Pancreas (tissue), 10 donors: ENCODE data around the gene LRRC26. TPM values are rescaled to one million over a fixed set of nuclear protein-coding genes. Genes with fewer than 3 reads are reported as not detected.
A peak's percentile ranks its signal among the peaks of the same experiment; 100 is the strongest.

Experiments used
- ATAC-seq, 4 donors: fragments of 200-7000 bp; cut with Tn5 transposase; one replicate each; pipeline versions ENCODE4 v1.8.0 to v1.9.1; 2020; ENCODE audit warnings: mild to moderate bottlenecking in 4 of 4, moderate library complexity in 4 of 4
- DNase-seq, 6 donors: peaks; one replicate each; pipeline ENCODE4 v3.0.0-alpha.2; 2020
- FAIRE-seq: peaks from 2 replicates; lab custom pipeline; 2012; peaks lifted over from hg19 to GRCh38; lab: Jason Lieb, UNC
- H3K27ac ChIP-seq, 4 donors: fragments of 200-600 bp; sonication (generic); 1 replicate in 3 of 4; 2 replicates in 1 of 4; pipeline versions ENCODE4 v1.5.0 to v1.8.0; 2020
- H3K27me3 ChIP-seq, 4 donors: fragments of 200-600 bp; one replicate each; pipeline ENCODE4 v1.8.0; 2021
- H3K36me3 ChIP-seq, 3 donors: fragments of 200-600 bp; sonication (generic) in 1 of 3; one replicate each; pipeline versions ENCODE4 v1.5.0 to v1.8.0; 2020 to 2021
- H3K4me1 ChIP-seq, 3 donors: fragments of 200-600 bp; one replicate each; pipeline ENCODE4 v1.8.0; 2021
- H3K4me3 ChIP-seq, 4 donors: fragments of 200-600 bp; sonication (generic) in 2 of 4; one replicate each; pipeline versions ENCODE4 v1.5.0 to v1.8.0; 2020 to 2021
- H3K9me3 ChIP-seq, 4 donors: fragments of 200-600 bp; one replicate each; pipeline ENCODE4 v1.8.0; 2021
- CTCF ChIP-seq, 4 donors: fragments of 200-600 bp; sonication (generic) in 3 of 4; IDR thresholded peaks; one replicate each; pipeline versions ENCODE4 v1.5.0 to v1.8.0; 2021; ENCODE audit warnings: antibody characterized with exemption in 4 of 4
- WGBS, 2 donors: extraction: QIAGEN DNeasy Blood & Tissue Kit; methylation state at CpG; one replicate each; pipeline ENCODE4 v1.1.7; 2013; 5-methylcytosine and 5-hydroxymethylcytosine counted together
- intact Hi-C, 3 donors: fragments of 100-400 bp; cut with DNase I; formaldehyde crosslinking; loops; one replicate each; pipeline versions ENCODE4 v1.11.1 to v1.14.2; 2022
- polyA plus RNA-seq, 2 donors: library from polyadenylated mRNA; stranded (reverse); fragments of 200-250 nt; gene quantifications; one replicate each; pipeline ENCODE4 v1.2.3, GENCODE V29; 2013
- total RNA-seq, 6 donors: library from RNA; stranded (reverse); fragmentation: NEBNext Ultra II Directional in 4 of 6; extraction: Animal tissue kit (Norgen Biotek cat#: 25700) in 4 of 6; gene quantifications; one replicate each; pipeline versions ENCODE4 v1.2.1 to v1.2.4, GENCODE V29; 2021 to 2023
- donor health status: healthy with polysubstance abuse.
- donor health status: DM: no; HTN: no; CAD: no; lungs with moderate emphysema.
- donor health status: DM: no; HTN: no; CAD: no.
- donor health status: control.
- donor health status: control.
- donor health status: Bipolar disorder and iron deficiency.
- donor health status: DM: yes; HTN: yes; CAD: no.
- donor health status: DM: no; HTN: no; CAD: no.
- donor health status: DM: no; HTN: no; CAD: no.
- donor health status: DM: yes; HTN: yes; CAD: no.

LRRC26 gene
- total and polyA plus RNA-seq, 8 donors = 0.28 to 0.90 (median 0.49) TPM; not detected in 2

GRCh38 chr9:137199411-137200121 lies 29.7 kb upstream of the LRRC26 start:
- Histone ChIP-seq H3K36me3 (no peaks in the 10 kb centered on the region), H3K27ac (peak overlapping the region; percentile 78 to 90 (median 83)), H3K4me3 (peak overlapping the region; percentile 48 to 80 (median 60)), H3K27me3 (no peaks in the 10 kb centered on the region), H3K4me1 (peaks cover 14 to 36% (median 21%) of the 10 kb centered on the region in 3 donors), H3K9me3 (no peaks in the 10 kb centered on the region)
- DNase-seq (peak in 3 of 6 donors; percentile 45 to 89 (median 50)), FAIRE-seq (no peak), ATAC-seq (no peak)
- 4 to 5% methylated on average over 29 to 51 of the region's 51 CpGs for WGBS, 2 donors
- no peak for TF ChIP-seq CTCF (IDR thresholded peaks at IDR 0.05)
- intact Hi-C loops = no loop called here

- TF ChIP-seq CTCF (IDR thresholded peaks at IDR 0.05) = no peak
- Histone ChIP-seq H3K36me3 (no peaks in the 10 kb centered on the region), H3K4me3 (peak overlapping the region; percentile 48 to 80 (median 60)), H3K4me1 (peaks cover 14 to 36% (median 21%) of the 10 kb centered on the region in 3 donors), H3K9me3 (no peaks in the 10 kb centered on the region), H3K27me3 (no peaks in the 10 kb centered on the region), H3K27ac (peak overlapping the region; percentile 78 to 90 (median 83))
- ATAC-seq (peak; percentile 2 to 29 (median 11)), FAIRE-seq (no peak), DNase-seq (peak in 4 of 6 donors; percentile 77 to 85 (median 81))
- 17 to 23% methylated on average over 11 of the region's 11 CpGs for WGBS, 2 donors
- intact Hi-C loops = no loop called here
Observed at GRCh38 chr9:137198902-137199283, 29.0 kb upstream of the LRRC26 start.

- intact Hi-C loops = no loop called here
- FAIRE-seq (no peak), DNase-seq (peak in 5 of 6 donors; percentile 86 to 96 (median 91)), ATAC-seq (peak; percentile 35 to 59 (median 51))
- Histone ChIP-seq H3K36me3 (no peaks in the 10 kb centered on the region), H3K4me3 (peak overlapping the region; percentile 48 to 80 (median 60)), H3K9me3 (no peaks in the 10 kb centered on the region), H3K4me1 (peaks cover 13 to 35% (median 27%) of the 10 kb centered on the region in 3 donors), H3K27ac (peak overlapping the region; percentile 78 to 90 (median 83)), H3K27me3 (no peaks in the 10 kb centered on the region)
- WGBS, 2 donors = 17 to 20% methylated on average over 19 of the region's 19 CpGs
- TF ChIP-seq CTCF (IDR thresholded peaks at IDR 0.05) = no peak
Observed at GRCh38 chr9:137198051-137198901, 28.4 kb upstream of the LRRC26 start.

GRCh38 chr9:137195525-137196220 lies 25.8 kb upstream of the LRRC26 start:
- FAIRE-seq (no peak), ATAC-seq (peak; percentile 9 to 31 (median 18)), DNase-seq (peak in 5 of 6 donors; percentile 81 to 91 (median 90))
- Histone ChIP-seq H3K27ac (peak overlapping the region; percentile 60 to 90 (median 74)), H3K36me3 (peaks cover 0 to 7% (median 0%) of the 10 kb centered on the region in 3 donors), H3K4me1 (peaks cover 15 to 40% (median 22%) of the 10 kb centered on the region in 3 donors), H3K9me3 (no peaks in the 10 kb centered on the region), H3K4me3 (peak overlapping the region; percentile 10 to 80 (median 42)), H3K27me3 (no peaks in the 10 kb centered on the region)
- intact Hi-C loops = no loop called here
- no peak for TF ChIP-seq CTCF (IDR thresholded peaks at IDR 0.05)
- WGBS, 2 donors = 11 to 24% methylated on average over 19 to 21 of the region's 21 CpGs
